Measurements from ENCODE around the gene TRIM5. TPM values are rescaled to one million over a fixed set of nuclear protein-coding genes. Genes with fewer than 3 reads are reported as not detected.

The TRIM5 gene
- total and polyA plus RNA-seq, 10 of the 15 experiments (the other 5 are each of a cell fraction or from before 2014, with no cell fraction given) = 20.0 to 59.7 (median 31.8) TPM

- 60% methylated on average over 2 of the region's 2 CpGs for WGBS (ENCODE audit: insufficient coverage, insufficient replicate concordance, low lambda C conversion rate, missing lambda C conversion rate)
- Histone ChIP-seq H3K9me3 (replicated peaks; ENCODE audit: control insufficient read depth, insufficient read depth, low read length) (no peaks in the 10 kb centered on the region), H3K27me3 (replicated peaks in 1 of 2; ENCODE audit: control insufficient read depth in 2 of 2, insufficient read depth in 2 of 2, low read length in 1 of 2) (no peaks in the 10 kb centered on the region), H4K20me1 (ENCODE audit: control insufficient read depth, insufficient read depth) (no peaks in the 10 kb centered on the region), H3K9ac (ENCODE audit: control insufficient read depth, insufficient read depth, low read length) (no peak overlapping the region), H3K36me3 (ENCODE audit: control insufficient read depth in 2 of 2, insufficient read depth in 2 of 2, low read length in 1 of 2) (no peaks in the 10 kb centered on the region), H2AFZ (ENCODE audit: control insufficient read depth, low read depth, low read length) (no peak overlapping the region), H3K4me2 (ENCODE audit: control insufficient read depth, insufficient read depth) (no peak overlapping the region), H3K79me2 (ENCODE audit: control insufficient read depth, insufficient read depth, low read length) (no peaks in the 10 kb centered on the region), H3K27ac (ENCODE audit: control insufficient read depth, insufficient read depth) (no peak overlapping the region), H3K4me1 (ENCODE audit: control insufficient read depth, insufficient read depth, low read length) (no peaks in the 10 kb centered on the region), H3K4me3 (no peak overlapping the region)
- no peak for TF ChIP-seq SMARCA5 (IDR thresholded peaks at IDR 0.05)
- TF ChIP-seq JUND (IDR thresholded peaks at IDR 0.05; ENCODE audit: low read depth, low read length) = no peak
- no peak for TF ChIP-seq ZNF592 (IDR thresholded peaks at IDR 0.05)
- TF ChIP-seq TCF3 (IDR thresholded peaks at IDR 0.05; ENCODE audit: borderline replicate concordance, insufficient read depth, low read depth, low read length) = no peak
- no peak for TF ChIP-seq NRF1 (conservative IDR thresholded peaks at IDR 0.05; ENCODE audit: low read depth, low read length)
- no peak for TF ChIP-seq E4F1 (IDR thresholded peaks at IDR 0.05; ENCODE audit: borderline replicate concordance, partially characterized antibody)
- no peak for TF ChIP-seq ZNF384 (IDR thresholded peaks at IDR 0.05; ENCODE audit: borderline replicate concordance, low read depth, low read length)
- no peak for TF ChIP-seq BCL11A (IDR thresholded peaks at IDR 0.05; ENCODE audit: low read depth, low read length)
- TF ChIP-seq BRCA1 (IDR thresholded peaks at IDR 0.05; ENCODE audit: low read depth, low read length) = no peak
- no peak for TF ChIP-seq SIX5 (IDR thresholded peaks at IDR 0.05; ENCODE audit: low read depth, low read length, severe bottlenecking)
- TF ChIP-seq USF2 (IDR thresholded peaks at IDR 0.05; ENCODE audit: borderline replicate concordance, low read depth, low read length) = no peak
- no peak for TF ChIP-seq IKZF2 (IDR thresholded peaks at IDR 0.05)
- no peak for TF ChIP-seq EGR1 (IDR thresholded peaks at IDR 0.05; ENCODE audit: borderline replicate concordance in 1 of 2, low read depth in 2 of 2, low read length in 2 of 2)
- no peak for TF ChIP-seq TAF1 (IDR thresholded peaks at IDR 0.05; ENCODE audit: borderline replicate concordance, low read depth, low read length)
- no peak for TF ChIP-seq MYB (IDR thresholded peaks at IDR 0.05; ENCODE audit: borderline replicate concordance, low read depth, low read length)
- ChIA-PET POLR2A (no interaction called here), SMC1A (ENCODE audit: uncharacterized antibody, unreplicated experiment) (no interaction called here), CTCF (no interaction called here), RAD21 (ENCODE audit: unreplicated experiment) (no interaction called here)
- in situ Hi-C loops (cut with MboI) = no loop called here
- DNase-seq (ENCODE audit: low read depth, low spot score) = no peak
- intact Hi-C loops (cut with micrococcal nuclease; ENCODE audit: unreplicated experiment) = no loop called here
- BruUV-seq (replicated peaks) = no TSS peak
- FAIRE-seq = no peak
- ATAC-seq = no peak
Observed at GRCh38 chr11:5722622-5723021, 37.7 kb upstream of the TRIM5 start.
